Upper lobe of right lung (tissue), 1 donor: ENCODE data around the gene GALNTL6. TPM values are rescaled to one million over a fixed set of nuclear protein-coding genes. Genes with fewer than 3 reads are reported as not detected.

Experiments used
- ATAC-seq: fragments of 200-7000 bp; cut with Tn5 transposase; one replicate; pipeline ENCODE4 v1.9.1; 2020; ENCODE audit warnings: mild to moderate bottlenecking, moderate library complexity
- DNase-seq: peaks from one replicate; pipeline ENCODE4 v3.0.0-alpha.2; 2020
- H3K27ac ChIP-seq: fragments of 200-600 bp; one replicate; pipeline ENCODE4 v1.8.0; 2022
- H3K27me3 ChIP-seq: fragments of 200-600 bp; one replicate; pipeline ENCODE4 v1.8.0; 2022; ENCODE audit warnings: mild to moderate bottlenecking
- H3K36me3 ChIP-seq: fragments of 200-600 bp; one replicate; pipeline ENCODE4 v1.8.0; 2022
- H3K4me1 ChIP-seq: fragments of 200-600 bp; one replicate; pipeline ENCODE4 v1.8.0; 2022
- H3K4me3 ChIP-seq: fragments of 200-600 bp; one replicate; pipeline ENCODE4 v1.8.0; 2022; ENCODE audit warnings: mild to moderate bottlenecking
- H3K9me3 ChIP-seq: fragments of 200-600 bp; one replicate; pipeline ENCODE4 v1.8.0; 2022
- intact Hi-C: fragments of 100-400 bp; cut with DNase I; formaldehyde crosslinking; loops from one replicate; pipeline ENCODE4 v1.11.0; 2022
- total RNA-seq: library from RNA; stranded (reverse); fragmentation: NEBNext Ultra II Directional; extraction: Animal tissue kit (Norgen Biotek cat#: 25700); gene quantifications from one replicate; pipeline ENCODE4 v1.2.1, GENCODE V29; 2021
- TF ChIP-seq, protein P1 (sequence below): fragments of 200-600 bp; IDR thresholded peaks from one replicate; pipeline ENCODE4 v1.8.0; 2022; ENCODE audit warnings: antibody characterized with exemption
- donor health status: DM: no; HTN: yes; CAD: no; lungs with severe emphysema.

The GALNTL6 gene
- total RNA-seq, 1 donor from 2014 or later: 0.20 TPM

DNA sequence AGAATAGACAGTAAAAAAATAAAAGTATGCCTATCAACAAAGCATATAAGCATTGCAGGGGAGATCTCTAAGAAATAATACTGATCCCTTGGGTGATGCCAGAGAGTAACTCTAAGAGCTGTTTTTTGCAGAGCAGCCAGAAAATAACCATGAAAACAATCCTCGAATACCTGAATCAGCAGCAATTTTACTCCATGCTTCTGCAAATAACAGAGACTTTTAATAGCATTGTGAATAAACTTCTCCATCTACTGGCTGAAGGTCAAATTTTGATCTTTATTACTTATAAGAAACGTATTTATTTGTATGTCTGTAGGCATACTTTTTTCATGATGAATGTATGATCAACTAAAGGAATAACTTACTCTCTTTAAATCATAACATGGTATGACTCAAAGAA is 334.5 kb downstream of the GALNTL6 start:
- ATAC-seq (no peak), DNase-seq (no peak)
- no peaks in the 10 kb centered on the region for H3K9me3 ChIP-seq
- H3K36me3 ChIP-seq: no peaks in the 10 kb centered on the region
- H3K4me1 ChIP-seq: no peaks in the 10 kb centered on the region
- no peaks in the 10 kb centered on the region for H3K27me3 ChIP-seq
- H3K27ac ChIP-seq: no peak overlapping the region
- intact Hi-C loops: no loop called here
- H3K4me3 ChIP-seq: no peak overlapping the region
- TF ChIP-seq, protein P1, sequence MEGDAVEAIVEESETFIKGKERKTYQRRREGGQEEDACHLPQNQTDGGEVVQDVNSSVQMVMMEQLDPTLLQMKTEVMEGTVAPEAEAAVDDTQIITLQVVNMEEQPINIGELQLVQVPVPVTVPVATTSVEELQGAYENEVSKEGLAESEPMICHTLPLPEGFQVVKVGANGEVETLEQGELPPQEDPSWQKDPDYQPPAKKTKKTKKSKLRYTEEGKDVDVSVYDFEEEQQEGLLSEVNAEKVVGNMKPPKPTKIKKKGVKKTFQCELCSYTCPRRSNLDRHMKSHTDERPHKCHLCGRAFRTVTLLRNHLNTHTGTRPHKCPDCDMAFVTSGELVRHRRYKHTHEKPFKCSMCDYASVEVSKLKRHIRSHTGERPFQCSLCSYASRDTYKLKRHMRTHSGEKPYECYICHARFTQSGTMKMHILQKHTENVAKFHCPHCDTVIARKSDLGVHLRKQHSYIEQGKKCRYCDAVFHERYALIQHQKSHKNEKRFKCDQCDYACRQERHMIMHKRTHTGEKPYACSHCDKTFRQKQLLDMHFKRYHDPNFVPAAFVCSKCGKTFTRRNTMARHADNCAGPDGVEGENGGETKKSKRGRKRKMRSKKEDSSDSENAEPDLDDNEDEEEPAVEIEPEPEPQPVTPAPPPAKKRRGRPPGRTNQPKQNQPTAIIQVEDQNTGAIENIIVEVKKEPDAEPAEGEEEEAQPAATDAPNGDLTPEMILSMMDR: no peak

DNA sequence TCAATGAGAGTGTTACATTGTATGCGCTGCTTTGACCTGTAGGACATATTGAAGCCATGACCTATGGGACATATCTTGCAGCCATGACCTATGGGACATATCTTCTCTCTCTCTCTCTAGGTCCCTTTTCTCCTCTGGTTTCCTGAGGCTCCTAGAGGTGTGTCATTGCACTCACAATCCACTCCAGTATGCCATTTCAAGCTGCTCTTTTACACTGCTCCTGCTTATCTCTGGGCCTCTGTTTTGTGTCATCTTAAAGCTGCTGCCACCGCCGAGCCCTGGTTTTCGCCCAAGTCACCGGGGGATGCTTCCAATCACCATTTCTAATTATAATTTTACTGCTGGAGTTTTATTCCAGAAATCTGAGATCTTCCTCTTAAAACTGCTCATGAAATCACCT is 336.1 kb downstream of the GALNTL6 start:
- no peak for DNase-seq
- intact Hi-C loops: no loop called here
- Histone ChIP-seq H3K27ac (no peak overlapping the region), H3K9me3 (no peaks in the 10 kb centered on the region), H3K4me3 (no peak overlapping the region), H3K27me3 (no peaks in the 10 kb centered on the region), H3K36me3 (no peaks in the 10 kb centered on the region), H3K4me1 (no peaks in the 10 kb centered on the region)
- TF ChIP-seq, protein P1: no peak
- no peak for ATAC-seq

DNA sequence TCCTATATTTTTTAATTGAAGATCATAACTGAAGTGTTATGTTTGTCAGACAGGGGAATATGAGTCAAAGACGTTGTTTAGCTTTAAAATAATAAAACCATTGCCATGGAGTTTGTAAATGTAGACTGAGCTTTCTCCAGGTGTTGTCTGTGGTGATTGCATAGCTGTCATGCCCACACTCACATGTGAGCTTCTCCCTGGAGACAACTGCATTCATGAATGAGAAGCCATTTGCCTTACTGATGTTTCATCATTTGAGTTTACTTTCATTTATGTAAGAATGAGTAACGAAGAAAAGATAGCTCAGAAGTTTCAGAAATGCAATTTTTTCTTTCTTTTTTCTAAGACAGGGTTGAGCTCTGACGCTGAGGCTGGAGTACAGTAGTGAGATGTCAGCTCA is 339.1 kb downstream of the GALNTL6 start:
- Histone ChIP-seq H3K27me3 (no peaks in the 10 kb centered on the region), H3K4me1 (no peaks in the 10 kb centered on the region), H3K36me3 (no peaks in the 10 kb centered on the region), H3K4me3 (no peak overlapping the region), H3K9me3 (no peaks in the 10 kb centered on the region), H3K27ac (no peak overlapping the region)
- intact Hi-C loops: no loop called here
- TF ChIP-seq, protein P1: no peak
- ATAC-seq: no peak
- no peak for DNase-seq

DNA sequence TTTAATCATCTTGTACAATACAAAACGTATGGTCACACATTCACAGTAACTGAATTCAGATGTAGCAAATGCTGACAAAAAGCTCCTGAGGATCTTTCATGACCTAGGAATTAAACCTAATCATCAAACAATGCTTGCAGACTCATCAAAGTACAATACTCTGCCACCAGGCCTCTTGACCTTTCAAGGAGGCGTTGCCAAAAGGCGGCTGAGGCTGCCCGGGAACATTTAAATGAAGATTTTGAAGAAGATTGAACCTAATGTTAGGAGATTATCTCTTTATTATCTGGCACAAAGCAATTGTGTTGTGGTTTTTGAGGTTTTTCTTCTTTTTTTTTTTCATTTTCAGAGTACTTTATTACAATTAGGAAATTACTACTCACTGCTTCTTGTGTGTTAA is 340.5 kb downstream of the GALNTL6 start:
- intact Hi-C loops: no loop called here
- Histone ChIP-seq H3K36me3 (no peaks in the 10 kb centered on the region), H3K27me3 (no peaks in the 10 kb centered on the region), H3K4me1 (no peaks in the 10 kb centered on the region), H3K27ac (no peak overlapping the region), H3K9me3 (no peaks in the 10 kb centered on the region), H3K4me3 (no peak overlapping the region)
- DNase-seq (no peak), ATAC-seq (no peak)
- TF ChIP-seq, protein P1: no peak

DNA sequence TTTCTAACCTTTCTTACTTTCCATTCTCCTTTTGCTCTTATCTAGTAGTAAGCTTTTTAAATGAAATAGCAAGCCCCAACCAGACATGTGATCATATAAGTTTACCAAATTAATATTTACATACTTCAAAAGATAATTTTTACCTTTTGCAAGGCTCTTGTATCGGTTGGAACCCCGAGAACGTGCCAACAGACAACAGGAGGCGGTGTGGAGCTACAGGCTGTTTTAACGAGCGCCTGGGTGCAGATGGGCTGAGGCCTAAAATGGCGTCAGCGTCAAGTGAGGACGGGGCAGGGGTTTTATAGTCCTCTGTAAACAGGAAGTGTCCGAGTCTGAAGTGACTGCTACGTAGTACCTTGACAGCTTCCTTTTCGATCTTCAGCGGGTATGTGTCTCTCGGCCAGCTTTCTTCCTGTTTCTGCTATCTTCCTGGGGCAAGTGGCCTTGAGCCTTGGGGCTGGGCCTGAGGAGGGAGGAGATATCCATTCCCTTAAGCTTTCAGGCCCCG is 342.7 kb downstream of the GALNTL6 start:
- Histone ChIP-seq H3K4me1 (no peaks in the 10 kb centered on the region), H3K4me3 (no peak overlapping the region), H3K36me3 (no peaks in the 10 kb centered on the region), H3K27me3 (no peaks in the 10 kb centered on the region), H3K9me3 (no peaks in the 10 kb centered on the region), H3K27ac (no peak overlapping the region)
- intact Hi-C loops: no loop called here
- TF ChIP-seq, protein P1: no peak
- no peak for ATAC-seq
- no peak for DNase-seq

DNA sequence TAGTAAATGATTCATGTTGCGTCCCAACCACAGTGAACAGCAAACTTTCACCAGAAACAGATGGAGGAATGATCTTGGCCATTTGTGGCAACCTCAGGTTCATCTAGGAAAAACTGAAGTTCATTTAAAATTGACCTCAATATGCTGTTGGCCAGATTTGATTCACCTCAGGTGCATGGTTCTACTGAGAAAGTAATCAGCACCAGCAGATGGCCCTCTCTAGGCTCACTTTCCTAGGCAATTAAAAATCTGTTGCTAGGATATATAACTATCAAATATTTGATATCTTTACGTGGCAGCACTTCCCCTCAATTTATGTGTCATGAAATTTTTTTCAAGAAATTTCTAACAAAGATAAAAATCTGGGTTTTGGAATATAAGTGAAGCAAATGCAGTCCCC is 344.7 kb downstream of the GALNTL6 start:
- no peak for ATAC-seq
- intact Hi-C loops: no loop called here

More for the DNA sequence above, 344.7 kb downstream of the GALNTL6 start:
- H3K36me3 ChIP-seq: no peaks in the 10 kb centered on the region
- H3K9me3 ChIP-seq: no peaks in the 10 kb centered on the region
- H3K4me3 ChIP-seq: no peak overlapping the region
- TF ChIP-seq, protein P1: no peak
- no peak overlapping the region for H3K27ac ChIP-seq
- H3K27me3 ChIP-seq: no peaks in the 10 kb centered on the region
- no peaks in the 10 kb centered on the region for H3K4me1 ChIP-seq
- no peak for DNase-seq
